MM.1S (cell line): ENCODE results near the gene SGSM1.

ENCODE experiments used
- DNase-seq: peaks from one replicate; pipeline ENCODE4 v3.0.0-alpha.2; 2015
- H2AFZ ChIP-seq: fragments of 300-600 bp; sonication (generic); 2 replicates; pipeline ENCODE4 v1.6.0; 2016; ENCODE audit warnings: antibody characterized with exemption, low read length
- H3F3A ChIP-seq: fragments of 300-600 bp; sonication (generic); 2 replicates; pipeline ENCODE4 v1.6.1; 2016; ENCODE audit warnings: mild to moderate bottlenecking, antibody characterized with exemption, low read length, moderate library complexity, mixed read lengths; ENCODE audit not compliant: insufficient read depth
- H3K27ac ChIP-seq: fragments of 300-600 bp; sonication (generic); 2 replicates; pipeline ENCODE4 v1.5.1; 2016; ENCODE audit warnings: mild to moderate bottlenecking, low read length
- H3K27me3 ChIP-seq: fragments of 300-600 bp; sonication (generic); replicated peaks from 2 replicates; pipeline ENCODE4 v1.6.0; 2016; ENCODE audit warnings: low read length; ENCODE audit not compliant: insufficient read depth
- H3K36me3 ChIP-seq: fragments of 300-600 bp; sonication (generic); replicated peaks from 2 replicates; pipeline ENCODE4 v1.6.1; 2016; ENCODE audit warnings: mild to moderate bottlenecking, low read length, mixed read lengths; ENCODE audit not compliant: insufficient read depth
- H3K4me1 ChIP-seq: fragments of 300-600 bp; sonication (generic); 2 replicates; pipeline ENCODE4 v1.6.1; 2016; ENCODE audit warnings: low read length, mixed read lengths
- H3K4me2 ChIP-seq: fragments of 300-600 bp; sonication (generic); 2 replicates; pipeline ENCODE4 v1.6.0; 2016; ENCODE audit warnings: low read depth, low read length
- H3K4me3 ChIP-seq: fragments of 300-600 bp; sonication (generic); 2 replicates; pipeline ENCODE4 v1.5.1; 2016; ENCODE audit warnings: low read length, mixed read lengths
- H3K79me2 ChIP-seq: fragments of 300-600 bp; sonication (generic); 2 replicates; pipeline ENCODE4 v1.6.1; 2016; ENCODE audit warnings: mixed run types, low read length, mixed read lengths
- H3K9ac ChIP-seq: fragments of 300-600 bp; sonication (generic); 2 replicates; pipeline ENCODE4 v1.6.1; 2016; ENCODE audit warnings: low read length, mixed read lengths
- H3K9me2 ChIP-seq: fragments of 300-600 bp; sonication (generic); replicated peaks from 2 replicates; pipeline ENCODE4 v1.6.1; 2016; ENCODE audit warnings: mild to moderate bottlenecking, low read length, mixed read lengths; ENCODE audit not compliant: insufficient read depth
- H3K9me3 ChIP-seq: fragments of 300-600 bp; sonication (generic); replicated peaks from 2 replicates; pipeline ENCODE4 v1.6.1; 2016; ENCODE audit warnings: mild to moderate bottlenecking, low read length, mixed read lengths; ENCODE audit not compliant: insufficient read depth
- H4K20me1 ChIP-seq: fragments of 300-600 bp; sonication (generic); 2 replicates; pipeline ENCODE4 v1.6.1; 2016; ENCODE audit warnings: mild to moderate bottlenecking, low read length, moderate library complexity, mixed read lengths; ENCODE audit not compliant: insufficient read depth
- CTCF ChIP-seq: fragments of 300-600 bp; sonication (generic); IDR thresholded peaks from 2 replicates; pipeline ENCODE4 v1.5.1; 2016; ENCODE audit warnings: antibody characterized with exemption, low read length, mixed read lengths
- EZH2 ChIP-seq: fragments of 300-600 bp; sonication (generic); optimal IDR thresholded peaks from 2 replicates; pipeline ENCODE3; 2017; ENCODE audit warnings: low read depth, mild to moderate bottlenecking, antibody characterized with exemption, low read length, mixed read lengths
- EZH2phosphoT487 ChIP-seq: fragments of 300-600 bp; sonication (generic); IDR thresholded peaks from 2 replicates; pipeline ENCODE4 v1.6.1; 2018; ENCODE audit warnings: antibody characterized with exemption, low read length

SGSM1 gene

GRCh38 chr22:24827296-24827695 lies 21.3 kb downstream of the SGSM1 start:
- no peaks in the 10 kb centered on the region for H3K9me3 ChIP-seq
- H4K20me1 ChIP-seq, result no peaks in the 10 kb centered on the region
- peaks cover 74% of the 10 kb centered on the region for H3K27me3 ChIP-seq
- no peaks in the 10 kb centered on the region for H3K36me3 ChIP-seq
- no peak overlapping the region for H3K9ac ChIP-seq
- no peaks in the 10 kb centered on the region for H3K79me2 ChIP-seq
- no peaks in the 10 kb centered on the region for H3F3A ChIP-seq
- H2AFZ ChIP-seq, result no peak overlapping the region
- H3K9me2 ChIP-seq, result no peaks in the 10 kb centered on the region
- no peak overlapping the region for H3K4me2 ChIP-seq
- H3K4me1 ChIP-seq, result no peaks in the 10 kb centered on the region
- H3K27ac ChIP-seq, result no peak overlapping the region
- H3K4me3 ChIP-seq, result no peak overlapping the region
- no peak for TF ChIP-seq CTCF
- no peak for TF ChIP-seq EZH2phosphoT487
- no peak for TF ChIP-seq EZH2
- DNase-seq, result no peak

GRCh38 chr22:24830205-24830979 lies 24.4 kb downstream of the SGSM1 start:
- no peak for DNase-seq
- H3K79me2 ChIP-seq, result no peaks in the 10 kb centered on the region
- TF ChIP-seq CTCF (no peak), EZH2phosphoT487 (no peak), EZH2 (no peak)
- H3K36me3 ChIP-seq, result no peaks in the 10 kb centered on the region
- H3K4me3 ChIP-seq, result no peak overlapping the region
- no peak overlapping the region for H3K27ac ChIP-seq
- H2AFZ ChIP-seq, result no peak overlapping the region
- H3K9me2 ChIP-seq, result no peaks in the 10 kb centered on the region
- H3F3A ChIP-seq, result no peaks in the 10 kb centered on the region
- H3K4me1 ChIP-seq, result no peaks in the 10 kb centered on the region
- no peak overlapping the region for H3K9ac ChIP-seq
- no peaks in the 10 kb centered on the region for H4K20me1 ChIP-seq
- no peaks in the 10 kb centered on the region for H3K9me3 ChIP-seq
- no peak overlapping the region for H3K4me2 ChIP-seq
- peaks cover 74% of the 10 kb centered on the region for H3K27me3 ChIP-seq

- Histone ChIP-seq H2AFZ (no peak overlapping the region), H3K9me3 (no peaks in the 10 kb centered on the region), H3K4me3 (no peak overlapping the region), H3K36me3 (no peaks in the 10 kb centered on the region), H3K4me1 (no peaks in the 10 kb centered on the region), H3K4me2 (no peak overlapping the region), H4K20me1 (no peaks in the 10 kb centered on the region), H3F3A (no peaks in the 10 kb centered on the region), H3K9ac (no peak overlapping the region), H3K27me3 (peaks cover 66% of the 10 kb centered on the region), H3K9me2 (no peaks in the 10 kb centered on the region), H3K79me2 (no peaks in the 10 kb centered on the region), H3K27ac (no peak overlapping the region)
- no peak for DNase-seq
- TF ChIP-seq CTCF, result no peak
- TF ChIP-seq EZH2, result no peak
- TF ChIP-seq EZH2phosphoT487, result no peak
Observed at GRCh38 chr22:24831687-24832086, 25.7 kb downstream of the SGSM1 start.
